Left ventricle myocardium inferior (tissue), 1 donor: ENCODE results near the gene ANKRD27. TPM values are rescaled to one million over a fixed set of nuclear protein-coding genes. Genes with fewer than 3 reads are reported as not detected.

Source experiments
- DNase-seq: peaks from one replicate; pipeline ENCODE4 v3.0.0-alpha.2; 2020
- H3K27ac ChIP-seq: fragments of 200-600 bp; replicated peaks from 2 replicates; pipeline ENCODE4 v1.8.0; 2021
- H3K27me3 ChIP-seq: fragments of 200-600 bp; 2 replicates; pipeline ENCODE4 v1.8.0; 2021; ENCODE audit warnings: low read depth
- H3K36me3 ChIP-seq: fragments of 200-600 bp; 2 replicates; pipeline ENCODE4 v1.8.0; 2021
- H3K4me1 ChIP-seq: fragments of 200-600 bp; 2 replicates; pipeline ENCODE4 v1.8.0; 2021
- H3K4me3 ChIP-seq: fragments of 200-600 bp; 2 replicates; pipeline ENCODE4 v1.8.0; 2021; ENCODE audit warnings: mild to moderate bottlenecking, moderate library complexity
- H3K9me3 ChIP-seq: fragments of 200-600 bp; replicated peaks from 2 replicates; pipeline ENCODE4 v1.8.0; 2021
- CTCF ChIP-seq: fragments of 200-600 bp; IDR thresholded peaks from 2 replicates; pipeline ENCODE4 v1.8.0; 2021; ENCODE audit warnings: antibody characterized with exemption, mild to moderate bottlenecking, borderline replicate concordance
- intact Hi-C: fragments of 100-400 bp; cut with micrococcal nuclease; formaldehyde crosslinking; loops from one replicate; pipeline ENCODE4 v1.11.0; 2022
- total RNA-seq: library from RNA; stranded (reverse); fragmentation: NEBNext Ultra II Directional; extraction: Animal tissue kit (Norgen Biotek cat#: 25700); gene quantifications from one replicate; pipeline ENCODE4 v1.2.1, GENCODE V29; 2021
- donor health status: DM: no; HTN: yes; CAD: no; lungs with severe emphysema.

The ANKRD27 gene
- total RNA-seq, 1 donor from 2014 or later, result 18.0 TPM

GRCh38 chr19:32677657-32678056 is 2.7 kb upstream of the ANKRD27 start:
- Histone ChIP-seq H3K4me3 (peak overlapping the region; percentile 94), H3K4me1 (peaks cover 47% of the 10 kb centered on the region)
- peak; percentile 21 for TF ChIP-seq CTCF

GRCh38 chr19:32676895-32677359 is 1.9 kb upstream of the ANKRD27 start:
- Histone ChIP-seq H3K4me1 (peaks cover 55% of the 10 kb centered on the region), H3K36me3 (no peaks in the 10 kb centered on the region), H3K4me3 (peak overlapping the region; percentile 94), H3K27ac (peak overlapping the region; percentile 93), H3K9me3 (no peaks in the 10 kb centered on the region), H3K27me3 (peaks cover 32% of the 10 kb centered on the region)
- no peak for DNase-seq
- intact Hi-C loops, result no loop called here
- TF ChIP-seq CTCF, result no peak

More at GRCh38 chr19:32677657-32678056, 2.7 kb upstream of the ANKRD27 start:
- Histone ChIP-seq H3K27me3 (peaks cover 32% of the 10 kb centered on the region), H3K36me3 (no peaks in the 10 kb centered on the region), H3K9me3 (no peaks in the 10 kb centered on the region), H3K27ac (peak overlapping the region; percentile 93)
- intact Hi-C loops, result no loop called here
- no peak for DNase-seq

GRCh38 chr19:32676186-32676894 is 1.4 kb upstream of the ANKRD27 start:
- Histone ChIP-seq H3K27me3 (peaks cover 32% of the 10 kb centered on the region), H3K36me3 (peaks cover 3% of the 10 kb centered on the region), H3K27ac (peak overlapping the region; percentile 93), H3K4me3 (peak overlapping the region; percentile 94), H3K9me3 (no peaks in the 10 kb centered on the region), H3K4me1 (peaks cover 60% of the 10 kb centered on the region)
- TF ChIP-seq CTCF, result no peak
- intact Hi-C loops, result no loop called here
- DNase-seq, result no peak

- H3K4me3 ChIP-seq, result peak within 1 kb of the TSS; percentile 94
- DNase-seq, result peak; percentile 89
- intact Hi-C loops, result no loop called here
- no peaks in the 10 kb centered on the region for H3K9me3 ChIP-seq
- H3K27me3 ChIP-seq, result peaks cover 32% of the 10 kb centered on the region
- H3K4me1 ChIP-seq, result peaks cover 66% of the 10 kb centered on the region
- no peak for TF ChIP-seq CTCF
- H3K27ac ChIP-seq, result peak within 1 kb of the TSS; percentile 93
- peaks cover 4% of the 10 kb centered on the region for H3K36me3 ChIP-seq
Measured at GRCh38 chr19:32675720-32676185, 773 bp upstream of the ANKRD27 start, which contains the start of gene RGS9BP. RGS9BP (plus strand) TSS chr19:32675848; CDS start chr19:32676264, 416 bp downstream.

- peaks cover 6% of the 10 kb centered on the region for H3K36me3 ChIP-seq
- peaks cover 80% of the 10 kb centered on the region for H3K4me1 ChIP-seq
- DNase-seq, result no peak
- no peaks in the 10 kb centered on the region for H3K9me3 ChIP-seq
- H3K27me3 ChIP-seq, result peaks cover 32% of the 10 kb centered on the region
- intact Hi-C loops, result no loop called here
- no peak for TF ChIP-seq CTCF
- peak overlapping the region; percentile 94 for H3K4me3 ChIP-seq
- peak overlapping the region; percentile 93 for H3K27ac ChIP-seq
Measured at GRCh38 chr19:32674153-32674930, 638 bp downstream of the ANKRD27 start.
